Activated T-cell treated with anti-CD3 and anti-CD28 coated beads for 1 hour (primary cell): ENCODE results near the gene ADGRL1.
"Not testable (repeated sequence)": the region's sequence is repeated elsewhere in the genome, so short reads cannot be mapped to it uniquely, and the experiment has no call there.

Source experiments
- DNase-seq: peaks from one replicate; pipeline ENCODE4 v3.0.0-alpha.2; 2020; ENCODE audit warnings: low read depth

Gene ADGRL1

GRCh38 chr19:14218620-14219330 is 12.8 kb upstream of the ADGRL1 start:
- DNase-seq = no peak

GRCh38 chr19:14217886-14218285 is 11.9 kb upstream of the ADGRL1 start:
- DNase-seq = not testable (repeated sequence)

- no peak for DNase-seq
These were observed 8.6 kb upstream of the ADGRL1 start for GRCh38 chr19:14214580-14214979.

- DNase-seq = not testable (repeated sequence)
These were observed 4.2 kb upstream of the ADGRL1 start for GRCh38 chr19:14210182-14210581.

DNA sequence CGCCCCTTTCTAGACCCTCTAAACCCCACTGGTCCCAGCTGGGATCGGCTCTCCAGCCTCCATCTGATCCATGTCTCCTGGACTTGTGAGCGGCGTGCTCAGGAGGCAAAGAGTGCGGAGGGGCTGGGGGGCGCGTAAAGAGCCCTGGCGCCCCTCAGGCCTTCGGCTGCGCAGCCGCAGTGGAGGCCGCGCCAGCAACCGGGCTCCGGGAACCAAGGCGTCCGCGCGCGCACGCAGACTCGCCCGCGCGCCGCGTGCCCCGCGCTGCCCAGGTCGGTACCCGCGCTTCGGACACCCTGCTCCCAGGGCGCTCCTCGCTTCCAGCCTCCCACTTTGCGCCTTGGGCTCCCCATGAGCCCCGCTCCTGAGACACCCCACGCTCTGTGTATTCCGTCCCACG is 3.4 kb upstream of the ADGRL1 start:
- not testable (repeated sequence) for DNase-seq

- DNase-seq = not testable (repeated sequence)
These were observed 2.5 kb upstream of the ADGRL1 start for GRCh38 chr19:14208496-14208895.

DNA sequence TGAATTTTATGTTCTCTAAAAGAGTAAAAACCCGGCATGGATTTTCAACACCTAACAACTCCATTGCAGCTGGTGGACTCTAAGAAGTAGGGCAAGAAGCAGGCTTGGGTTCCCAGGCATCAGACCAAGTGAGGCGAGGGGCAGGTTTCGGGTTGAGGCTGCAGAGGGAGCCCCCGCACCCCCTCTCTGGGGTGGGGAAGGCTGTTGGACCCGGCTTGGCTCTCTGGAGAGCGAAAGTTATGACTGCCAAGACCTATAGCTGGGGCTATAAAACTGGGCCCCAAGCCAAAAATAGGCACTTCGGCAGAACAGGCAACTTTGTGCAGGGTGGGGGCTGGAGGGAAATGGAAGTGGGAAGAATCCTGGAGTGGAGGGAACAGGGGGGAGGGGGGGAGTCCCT is 1.8 kb upstream of the ADGRL1 start:
- DNase-seq = not testable (repeated sequence)

- peak; percentile 78 for DNase-seq
These were observed 1.1 kb upstream of the ADGRL1 start for GRCh38 chr19:14206737-14207726.

DNA sequence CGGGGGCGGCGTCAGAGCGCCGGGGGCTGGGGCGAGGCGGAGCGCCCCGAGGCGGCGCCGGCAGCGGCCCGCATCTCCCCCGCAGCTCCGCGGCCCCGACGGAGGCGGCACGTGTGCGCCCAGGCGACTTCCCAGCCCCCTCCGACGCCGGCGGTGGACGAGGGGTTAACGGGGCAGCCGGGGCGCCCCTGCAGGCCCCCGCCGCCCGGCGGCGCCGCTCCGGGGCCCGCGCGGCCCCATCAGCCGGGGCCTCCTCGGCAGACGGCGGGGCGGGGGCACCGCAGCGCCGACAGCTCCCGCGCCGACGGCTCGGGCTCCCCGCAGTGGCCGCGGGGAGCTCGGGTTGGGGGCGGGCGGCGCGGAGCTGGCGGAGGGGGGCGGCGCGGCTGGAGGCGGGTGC is 339 bp upstream of the ADGRL1 start:
- not testable (repeated sequence) for DNase-seq

GRCh38 chr19:14204676-14205451 is 1.1 kb downstream of the ADGRL1 start:
- DNase-seq = not testable (repeated sequence)

DNA sequence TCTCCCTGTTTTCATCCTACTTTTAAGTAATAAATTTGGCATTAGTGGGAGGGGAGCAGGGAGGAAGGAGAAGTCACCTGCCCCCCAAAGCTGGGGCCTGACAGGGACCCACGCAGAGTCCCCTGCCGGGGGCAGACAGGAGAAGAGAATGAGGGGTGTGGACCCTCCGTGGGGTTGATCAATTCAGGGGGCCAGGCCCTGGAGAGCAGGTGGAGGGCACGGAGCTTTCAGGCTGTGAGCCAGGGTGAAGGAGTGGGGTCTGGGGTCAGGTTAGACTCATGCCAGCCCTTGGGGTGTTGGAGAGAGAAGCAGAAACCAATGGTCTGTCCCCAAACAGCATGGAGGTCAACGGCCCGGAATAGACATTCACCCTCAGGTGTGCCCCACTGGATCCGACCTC is 1.8 kb downstream of the ADGRL1 start:
- DNase-seq = not testable (repeated sequence)

DNA sequence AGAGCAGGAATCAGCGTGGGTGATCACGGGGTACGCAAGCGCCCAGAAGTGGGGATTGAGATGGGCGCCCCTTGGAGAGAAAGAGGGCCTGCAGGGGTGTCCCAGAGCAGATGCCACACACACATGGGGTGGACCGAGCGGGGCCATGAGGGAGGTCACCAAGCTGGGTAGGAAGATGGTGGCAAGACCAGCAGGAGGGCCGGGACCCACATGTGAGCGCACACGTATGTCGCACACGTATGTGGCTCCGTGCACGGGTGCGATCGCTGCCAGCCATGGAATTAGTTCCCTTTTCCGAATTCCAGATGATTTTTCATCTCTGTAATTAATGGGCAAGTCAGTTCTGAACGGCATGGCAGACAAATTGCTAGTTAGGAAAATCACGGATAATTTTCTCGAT is 2.2 kb downstream of the ADGRL1 start:
- not testable (repeated sequence) for DNase-seq

- no peak for DNase-seq
These were observed 2.8 kb downstream of the ADGRL1 start for GRCh38 chr19:14203177-14203576.

- DNase-seq = not testable (repeated sequence)
These were observed 4.5 kb downstream of the ADGRL1 start for GRCh38 chr19:14201481-14201880.

DNA sequence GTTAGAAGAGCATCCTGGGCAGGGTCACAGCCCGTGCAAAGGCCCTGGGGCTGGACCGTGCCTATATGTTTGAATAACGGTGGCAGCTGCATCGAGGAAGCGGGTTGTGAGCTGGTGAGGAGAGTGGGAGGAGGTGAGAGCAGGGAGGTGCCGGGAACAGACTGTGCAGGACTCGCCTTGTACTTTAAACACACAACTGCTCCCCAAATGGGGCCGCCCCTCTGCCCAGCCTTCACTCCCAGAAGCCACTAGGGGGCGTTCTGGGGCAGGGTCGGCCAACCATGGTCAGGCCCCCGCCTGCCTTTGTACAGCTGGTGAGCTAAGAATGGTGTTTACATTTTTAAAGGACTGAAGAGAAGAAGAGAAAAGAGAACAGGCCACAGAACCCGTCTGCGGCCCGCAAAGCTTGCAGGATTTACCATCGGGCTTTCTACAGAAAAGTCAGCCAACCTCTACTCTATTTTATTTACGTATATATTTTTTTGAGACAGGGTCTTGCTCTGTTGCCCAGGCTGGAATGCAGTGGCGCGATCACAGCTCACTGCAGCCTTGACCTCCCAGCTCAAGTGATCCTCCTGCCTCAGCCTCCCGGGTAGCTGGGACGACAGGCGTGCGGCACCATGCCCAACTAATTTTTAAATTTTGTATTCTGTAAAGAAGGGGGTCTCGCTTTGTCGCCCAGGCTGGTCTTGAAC is 5.7 kb downstream of the ADGRL1 start:
- peak; percentile 34 for DNase-seq

GRCh38 chr19:14198384-14199376 is 7.3 kb downstream of the ADGRL1 start:
- no peak for DNase-seq

GRCh38 chr19:14197882-14198281 is 8.1 kb downstream of the ADGRL1 start:
- DNase-seq = no peak

DNA sequence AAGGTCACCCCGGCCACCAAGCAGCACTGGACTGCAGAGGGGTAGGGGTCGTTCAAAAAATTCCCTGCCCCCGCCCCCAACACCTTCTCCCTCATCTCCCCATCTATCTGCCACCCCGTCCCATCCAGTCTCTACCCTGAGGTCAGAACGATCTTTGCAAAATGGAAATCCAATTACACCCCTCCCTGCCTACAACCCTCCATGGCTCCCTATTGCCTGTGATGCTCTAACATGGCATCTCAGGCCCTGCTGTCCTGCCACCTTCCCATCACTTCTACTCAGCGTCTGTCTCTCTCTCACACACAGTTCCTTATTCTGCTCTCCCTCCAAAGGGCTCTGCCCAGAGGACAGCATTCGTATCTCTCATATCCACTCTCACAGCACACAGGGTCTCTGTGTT is 8.7 kb downstream of the ADGRL1 start:
- DNase-seq = not testable (repeated sequence)

- DNase-seq = peak; percentile 83
These were observed 9.9 kb downstream of the ADGRL1 start for GRCh38 chr19:14196105-14196504.

DNA sequence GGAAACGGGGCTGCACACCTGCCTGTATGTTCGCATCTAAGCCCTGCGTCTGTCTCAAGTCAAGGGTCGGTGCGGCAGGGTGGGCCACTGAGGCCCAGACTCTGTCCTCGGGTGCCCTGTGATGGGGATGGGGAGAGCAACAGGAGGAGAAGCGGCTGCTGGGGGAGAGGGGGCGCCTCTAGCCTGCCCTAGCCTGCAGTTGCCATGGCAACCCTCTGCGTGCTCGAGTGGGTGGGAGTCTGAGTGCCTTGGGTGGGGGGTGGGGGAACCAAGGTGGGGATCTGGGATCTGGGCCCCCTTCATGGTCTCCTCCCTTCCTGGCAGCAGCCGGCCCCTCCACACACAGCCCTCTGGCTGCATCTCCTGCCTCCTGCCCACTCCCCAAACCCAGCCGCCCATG is 10.8 kb downstream of the ADGRL1 start:
- DNase-seq = not testable (repeated sequence)
